PFSK-1 (cell line): ENCODE measurements around the gene FTCDNL1.

Source experiments
- POLR2AphosphoS5 ChIP-seq: IDR thresholded peaks from 2 replicates; pipeline ENCODE4 v1.6.1; 2012; ENCODE audit warnings: low read depth, mild to moderate bottlenecking, control low read depth, low read length, moderate library complexity
- SIN3A ChIP-seq: IDR thresholded peaks from 2 replicates; pipeline ENCODE4 v1.6.1; 2012; ENCODE audit warnings: mild to moderate bottlenecking, low read length, moderate library complexity, borderline replicate concordance; ENCODE audit not compliant: insufficient read depth
- TAF1 ChIP-seq: IDR thresholded peaks from 2 replicates; pipeline ENCODE4 v1.6.1; 2012; ENCODE audit warnings: low read length, control low read depth, borderline replicate concordance; ENCODE audit not compliant: insufficient read depth
- TF ChIP-seq, protein P1 (sequence below), 2 experiments: IDR thresholded peaks; 2 replicates each; pipeline versions ENCODE4 v1.6.1 to v1.8.0; 2011 to 2012; ENCODE audit warnings: low read depth in 2 of 2, low read length in 2 of 2, control low read depth in 1 of 2, inconsistent platforms in 1 of 2, mild to moderate bottlenecking in 1 of 2, moderate library complexity in 1 of 2; ENCODE audit not compliant: insufficient read depth in 1 of 2

DNA sequence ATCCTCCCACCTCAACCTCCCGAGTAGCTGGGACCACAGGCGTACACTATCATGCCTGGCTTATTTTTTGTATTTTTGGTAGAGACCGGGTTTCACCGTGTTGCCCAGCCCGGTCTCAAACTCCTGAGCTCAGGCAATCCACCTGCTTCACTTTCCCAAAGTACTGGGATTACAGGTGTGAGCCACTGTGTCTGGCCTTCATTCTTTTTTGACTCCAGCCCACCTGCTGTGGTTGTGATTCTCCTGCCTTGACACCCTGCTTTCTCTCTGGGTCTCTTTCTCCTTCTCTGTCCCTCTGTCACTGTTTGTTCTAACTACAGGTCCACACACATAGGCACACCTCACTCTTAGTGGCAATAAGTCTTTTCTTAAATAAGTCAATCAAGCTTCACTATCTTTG is 85.3 kb downstream of the FTCDNL1 start:
- TF ChIP-seq POLR2AphosphoS5 = no peak
- TF ChIP-seq, protein P1, sequence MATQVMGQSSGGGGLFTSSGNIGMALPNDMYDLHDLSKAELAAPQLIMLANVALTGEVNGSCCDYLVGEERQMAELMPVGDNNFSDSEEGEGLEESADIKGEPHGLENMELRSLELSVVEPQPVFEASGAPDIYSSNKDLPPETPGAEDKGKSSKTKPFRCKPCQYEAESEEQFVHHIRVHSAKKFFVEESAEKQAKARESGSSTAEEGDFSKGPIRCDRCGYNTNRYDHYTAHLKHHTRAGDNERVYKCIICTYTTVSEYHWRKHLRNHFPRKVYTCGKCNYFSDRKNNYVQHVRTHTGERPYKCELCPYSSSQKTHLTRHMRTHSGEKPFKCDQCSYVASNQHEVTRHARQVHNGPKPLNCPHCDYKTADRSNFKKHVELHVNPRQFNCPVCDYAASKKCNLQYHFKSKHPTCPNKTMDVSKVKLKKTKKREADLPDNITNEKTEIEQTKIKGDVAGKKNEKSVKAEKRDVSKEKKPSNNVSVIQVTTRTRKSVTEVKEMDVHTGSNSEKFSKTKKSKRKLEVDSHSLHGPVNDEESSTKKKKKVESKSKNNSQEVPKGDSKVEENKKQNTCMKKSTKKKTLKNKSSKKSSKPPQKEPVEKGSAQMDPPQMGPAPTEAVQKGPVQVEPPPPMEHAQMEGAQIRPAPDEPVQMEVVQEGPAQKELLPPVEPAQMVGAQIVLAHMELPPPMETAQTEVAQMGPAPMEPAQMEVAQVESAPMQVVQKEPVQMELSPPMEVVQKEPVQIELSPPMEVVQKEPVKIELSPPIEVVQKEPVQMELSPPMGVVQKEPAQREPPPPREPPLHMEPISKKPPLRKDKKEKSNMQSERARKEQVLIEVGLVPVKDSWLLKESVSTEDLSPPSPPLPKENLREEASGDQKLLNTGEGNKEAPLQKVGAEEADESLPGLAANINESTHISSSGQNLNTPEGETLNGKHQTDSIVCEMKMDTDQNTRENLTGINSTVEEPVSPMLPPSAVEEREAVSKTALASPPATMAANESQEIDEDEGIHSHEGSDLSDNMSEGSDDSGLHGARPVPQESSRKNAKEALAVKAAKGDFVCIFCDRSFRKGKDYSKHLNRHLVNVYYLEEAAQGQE (IDR thresholded peaks at IDR 0.05; ENCODE audit: insufficient read depth in 1 of 2, low read depth in 2 of 2, low read length in 2 of 2) = no peak
- no peak for TF ChIP-seq TAF1
- TF ChIP-seq SIN3A = no peak
